Measurements from ENCODE around the gene PARD6G.

The PARD6G gene

GRCh38 chr18:80145196-80145804 lies 102.0 kb downstream of the PARD6G start:
- Histone ChIP-seq H3K4me3 (ENCODE audit: low read length) (no peak overlapping the region), H3K27me3 (ENCODE audit: insufficient read depth, low read length) (no peaks in the 10 kb centered on the region), H3K4me1 (ENCODE audit: insufficient read depth, low read length) (no peaks in the 10 kb centered on the region), H3K9me3 (ENCODE audit: insufficient read depth, low read depth, low read length) (no peaks in the 10 kb centered on the region), H3K9ac (ENCODE audit: low read depth, low read length) (no peak overlapping the region), H3K36me3 (ENCODE audit: insufficient read depth, low read depth, low read length) (peaks cover 40% of the 10 kb centered on the region), H3K27ac (ENCODE audit: low read length) (no peak overlapping the region)

DNA sequence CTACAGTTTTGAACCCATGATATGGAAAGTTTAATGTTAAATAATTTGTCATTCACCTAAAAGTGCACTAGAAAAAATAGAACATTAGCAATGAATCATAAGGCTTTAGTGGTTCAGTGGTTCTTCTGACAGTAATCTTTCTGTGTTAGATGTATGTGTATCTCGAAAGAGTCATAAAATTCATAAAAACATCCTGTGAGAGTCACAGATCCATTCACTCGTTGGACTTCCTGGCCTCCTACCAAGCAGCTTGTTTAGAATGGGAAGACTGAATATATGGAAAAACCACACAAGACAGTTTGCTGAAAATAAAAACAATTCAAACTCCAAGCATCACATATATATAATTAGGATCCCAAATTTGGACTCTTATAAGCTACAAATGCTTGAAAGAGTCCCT lies 103.4 kb downstream of the PARD6G start:
- Histone ChIP-seq H3K9ac (ENCODE audit: low read depth, low read length) (no peak overlapping the region), H3K36me3 (ENCODE audit: insufficient read depth, low read depth, low read length) (peaks cover 40% of the 10 kb centered on the region), H3K27ac (ENCODE audit: low read length) (no peak overlapping the region), H3K9me3 (ENCODE audit: insufficient read depth, low read depth, low read length) (no peaks in the 10 kb centered on the region), H3K4me1 (ENCODE audit: insufficient read depth, low read length) (no peaks in the 10 kb centered on the region), H3K27me3 (ENCODE audit: insufficient read depth, low read length) (no peaks in the 10 kb centered on the region), H3K4me3 (ENCODE audit: low read length) (no peak overlapping the region)

- no peaks in the 10 kb centered on the region for H3K27me3 ChIP-seq (ENCODE audit: insufficient read depth, low read length)
- no peak overlapping the region for H3K27ac ChIP-seq (ENCODE audit: low read length)
- no peak overlapping the region for H3K9ac ChIP-seq (ENCODE audit: low read depth, low read length)
- no peak overlapping the region for H3K4me3 ChIP-seq (ENCODE audit: low read length)
- H3K4me1 ChIP-seq (ENCODE audit: insufficient read depth, low read length) = no peaks in the 10 kb centered on the region; the same call in 1 of the 2 replicates
- H3K36me3 ChIP-seq (ENCODE audit: insufficient read depth, low read depth, low read length) = peaks cover 59% of the 10 kb centered on the region
- no peaks in the 10 kb centered on the region for H3K9me3 ChIP-seq (ENCODE audit: insufficient read depth, low read depth, low read length)
Observed at GRCh38 chr18:80140455-80140985, 106.8 kb downstream of the PARD6G start.

GRCh38 chr18:80137976-80138375 lies 109.3 kb downstream of the PARD6G start:
- Histone ChIP-seq H3K9ac (ENCODE audit: low read depth, low read length) (no peak overlapping the region), H3K4me3 (ENCODE audit: low read length) (no peak overlapping the region), H3K36me3 (ENCODE audit: insufficient read depth, low read depth, low read length) (peaks cover 79% of the 10 kb centered on the region), H3K9me3 (ENCODE audit: insufficient read depth, low read depth, low read length) (no peaks in the 10 kb centered on the region), H3K27ac (ENCODE audit: low read length) (no peak overlapping the region), H3K4me1 (ENCODE audit: insufficient read depth, low read length) (no peaks in the 10 kb centered on the region; the same call in 1 of the 2 replicates), H3K27me3 (ENCODE audit: insufficient read depth, low read length) (no peaks in the 10 kb centered on the region)

GRCh38 chr18:80137137-80137536 lies 110.2 kb downstream of the PARD6G start:
- Histone ChIP-seq H3K36me3 (ENCODE audit: insufficient read depth, low read depth, low read length) (peaks cover 86% of the 10 kb centered on the region), H3K27ac (ENCODE audit: low read length) (no peak overlapping the region), H3K4me3 (ENCODE audit: low read length) (no peak overlapping the region), H3K9me3 (ENCODE audit: insufficient read depth, low read depth, low read length) (no peaks in the 10 kb centered on the region), H3K9ac (ENCODE audit: low read depth, low read length) (no peak overlapping the region), H3K27me3 (ENCODE audit: insufficient read depth, low read length) (no peaks in the 10 kb centered on the region), H3K4me1 (ENCODE audit: insufficient read depth, low read length) (no peaks in the 10 kb centered on the region; the same call in 1 of the 2 replicates)

DNA sequence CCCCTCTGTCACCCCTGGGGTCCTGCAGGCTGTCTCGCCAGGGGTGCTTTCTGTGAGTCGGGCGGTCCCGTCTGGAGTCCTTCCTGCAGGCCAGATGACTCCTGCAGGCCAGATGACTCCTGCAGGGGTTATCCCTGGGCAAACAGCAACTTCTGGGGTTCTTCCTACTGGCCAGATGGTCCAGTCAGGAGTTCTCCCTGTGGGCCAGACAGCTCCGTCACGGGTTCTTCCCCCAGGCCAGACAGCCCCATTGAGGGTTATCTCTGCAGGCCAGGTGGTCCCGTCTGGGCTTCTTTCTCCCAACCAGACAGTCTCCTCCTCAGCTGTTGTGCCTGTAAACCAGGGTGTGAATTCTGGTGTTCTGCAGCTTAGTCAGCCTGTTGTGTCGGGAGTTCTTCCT lies 110.6 kb downstream of the PARD6G start:
- no peak overlapping the region for H3K9ac ChIP-seq (ENCODE audit: low read depth, low read length)
- no peaks in the 10 kb centered on the region for H3K9me3 ChIP-seq (ENCODE audit: insufficient read depth, low read depth, low read length)
- no peaks in the 10 kb centered on the region; the same call in 1 of the 2 replicates for H3K4me1 ChIP-seq (ENCODE audit: insufficient read depth, low read length)
- H3K36me3 ChIP-seq (ENCODE audit: insufficient read depth, low read depth, low read length) = peaks cover 91% of the 10 kb centered on the region
- H3K4me3 ChIP-seq (ENCODE audit: low read length) = no peak overlapping the region
- H3K27ac ChIP-seq (ENCODE audit: low read length) = no peak overlapping the region
- H3K27me3 ChIP-seq (ENCODE audit: insufficient read depth, low read length) = no peaks in the 10 kb centered on the region

DNA sequence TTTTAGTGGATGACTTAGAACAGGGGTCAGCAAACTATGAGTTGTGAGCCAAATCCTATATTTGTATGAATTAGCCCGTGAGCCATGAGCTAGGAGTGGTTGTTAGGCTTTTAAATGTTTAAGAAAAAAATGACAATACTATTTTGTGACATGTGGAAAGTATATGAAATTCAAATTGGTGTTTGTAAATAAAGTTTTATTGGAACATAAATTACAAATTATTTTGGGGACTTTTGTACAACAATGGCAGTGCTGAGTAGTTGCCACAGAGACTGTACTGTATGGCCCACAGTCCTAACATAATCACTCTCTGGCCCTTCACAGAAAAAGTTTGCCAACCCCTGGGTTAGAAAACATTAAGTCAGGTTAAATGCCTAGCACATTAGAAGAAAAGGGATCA lies 112.2 kb downstream of the PARD6G start:
- Histone ChIP-seq H3K4me1 (ENCODE audit: insufficient read depth, low read length) (peaks cover 3% of the 10 kb centered on the region), H3K27me3 (ENCODE audit: insufficient read depth, low read length) (no peaks in the 10 kb centered on the region), H3K4me3 (ENCODE audit: low read length) (no peak overlapping the region), H3K36me3 (ENCODE audit: insufficient read depth, low read depth, low read length) (peaks cover 90% of the 10 kb centered on the region), H3K9ac (ENCODE audit: low read depth, low read length) (no peak overlapping the region), H3K9me3 (ENCODE audit: insufficient read depth, low read depth, low read length) (no peaks in the 10 kb centered on the region), H3K27ac (ENCODE audit: low read length) (no peak overlapping the region)

GRCh38 chr18:80133124-80133523 lies 114.2 kb downstream of the PARD6G start:
- H3K27me3 ChIP-seq (ENCODE audit: insufficient read depth, low read length) = no peaks in the 10 kb centered on the region
- H3K9me3 ChIP-seq (ENCODE audit: insufficient read depth, low read depth, low read length) = no peaks in the 10 kb centered on the region
- H3K4me1 ChIP-seq (ENCODE audit: insufficient read depth, low read length) = peaks cover 11% of the 10 kb centered on the region
- no peak overlapping the region for H3K4me3 ChIP-seq (ENCODE audit: low read length)
- H3K9ac ChIP-seq (ENCODE audit: low read depth, low read length) = no peak overlapping the region
- no peak overlapping the region for H3K27ac ChIP-seq (ENCODE audit: low read length)
- peaks cover 73% of the 10 kb centered on the region for H3K36me3 ChIP-seq (ENCODE audit: insufficient read depth, low read depth, low read length)

DNA sequence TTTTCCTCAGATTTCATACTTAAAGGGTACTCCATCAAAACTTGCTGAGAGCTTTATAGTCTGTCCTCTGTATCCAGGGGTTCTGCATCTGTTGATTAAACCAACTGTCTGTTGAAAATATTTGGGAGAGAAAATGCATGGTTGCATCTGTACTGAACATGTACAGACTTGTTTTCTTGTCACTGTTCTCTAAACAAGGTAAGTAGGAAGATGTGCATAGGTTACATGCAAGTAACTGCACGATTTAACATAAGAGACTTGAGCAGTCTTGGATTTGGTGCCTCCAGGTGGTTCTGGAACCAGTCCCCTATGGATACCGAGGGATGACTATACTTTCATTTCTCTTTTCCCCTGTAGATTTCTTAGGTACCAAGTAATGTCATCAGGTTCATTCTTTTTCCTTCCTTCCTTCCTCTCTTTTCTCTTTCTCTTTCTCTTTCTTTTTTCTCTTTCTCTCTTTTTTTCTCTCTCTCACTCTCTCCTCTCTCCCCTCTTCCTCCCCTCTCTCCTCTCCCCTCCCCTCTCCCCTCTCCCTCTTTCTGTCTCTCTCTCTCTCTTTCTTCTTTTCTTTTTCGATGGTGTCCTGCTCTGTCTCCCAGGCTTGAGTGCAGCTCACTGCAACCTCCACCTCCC lies 115.0 kb downstream of the PARD6G start:
- Histone ChIP-seq H3K4me3 (ENCODE audit: low read length) (no peak overlapping the region), H3K36me3 (ENCODE audit: insufficient read depth, low read depth, low read length) (peaks cover 67% of the 10 kb centered on the region), H3K9me3 (ENCODE audit: insufficient read depth, low read depth, low read length) (no peaks in the 10 kb centered on the region), H3K4me1 (ENCODE audit: insufficient read depth, low read length) (peaks cover 11% of the 10 kb centered on the region), H3K27me3 (ENCODE audit: insufficient read depth, low read length) (no peaks in the 10 kb centered on the region), H3K27ac (ENCODE audit: low read length) (peak overlapping the region; percentile 26), H3K9ac (ENCODE audit: low read depth, low read length) (no peak overlapping the region)

- Histone ChIP-seq H3K4me1 (ENCODE audit: insufficient read depth, low read length) (peaks cover 11% of the 10 kb centered on the region), H3K27ac (ENCODE audit: low read length) (no peak overlapping the region), H3K9ac (ENCODE audit: low read depth, low read length) (0 out of 2 replicates have a peak overlapping the region, but pooled peaks have one; percentile 35), H3K4me3 (ENCODE audit: low read length) (no peak overlapping the region), H3K9me3 (ENCODE audit: insufficient read depth, low read depth, low read length) (no peaks in the 10 kb centered on the region), H3K27me3 (ENCODE audit: insufficient read depth, low read length) (no peaks in the 10 kb centered on the region), H3K36me3 (ENCODE audit: insufficient read depth, low read depth, low read length) (peaks cover 60% of the 10 kb centered on the region)
Observed at GRCh38 chr18:80130555-80130954, 116.8 kb downstream of the PARD6G start.

GRCh38 chr18:80129672-80130367 lies 117.5 kb downstream of the PARD6G start:
- Histone ChIP-seq H3K27me3 (ENCODE audit: insufficient read depth, low read length) (no peaks in the 10 kb centered on the region), H3K36me3 (ENCODE audit: insufficient read depth, low read depth, low read length) (peaks cover 53% of the 10 kb centered on the region), H3K4me3 (ENCODE audit: low read length) (0 out of 2 replicates have a peak overlapping the region, but pooled peaks have one; percentile 19), H3K4me1 (ENCODE audit: insufficient read depth, low read length) (peaks cover 11% of the 10 kb centered on the region), H3K9me3 (ENCODE audit: insufficient read depth, low read depth, low read length) (no peaks in the 10 kb centered on the region), H3K27ac (ENCODE audit: low read length) (no peak overlapping the region), H3K9ac (ENCODE audit: low read depth, low read length) (0 out of 2 replicates have a peak overlapping the region, but pooled peaks have one; percentile 35)

Data from iPS-20b (cell line).